ENCODE data around the gene LOC101059915.
"Not testable (repeated sequence)": the region's sequence is repeated elsewhere in the genome, so short reads cannot be mapped to it uniquely, and the experiment has no call there.

The LOC101059915 gene

DNA sequence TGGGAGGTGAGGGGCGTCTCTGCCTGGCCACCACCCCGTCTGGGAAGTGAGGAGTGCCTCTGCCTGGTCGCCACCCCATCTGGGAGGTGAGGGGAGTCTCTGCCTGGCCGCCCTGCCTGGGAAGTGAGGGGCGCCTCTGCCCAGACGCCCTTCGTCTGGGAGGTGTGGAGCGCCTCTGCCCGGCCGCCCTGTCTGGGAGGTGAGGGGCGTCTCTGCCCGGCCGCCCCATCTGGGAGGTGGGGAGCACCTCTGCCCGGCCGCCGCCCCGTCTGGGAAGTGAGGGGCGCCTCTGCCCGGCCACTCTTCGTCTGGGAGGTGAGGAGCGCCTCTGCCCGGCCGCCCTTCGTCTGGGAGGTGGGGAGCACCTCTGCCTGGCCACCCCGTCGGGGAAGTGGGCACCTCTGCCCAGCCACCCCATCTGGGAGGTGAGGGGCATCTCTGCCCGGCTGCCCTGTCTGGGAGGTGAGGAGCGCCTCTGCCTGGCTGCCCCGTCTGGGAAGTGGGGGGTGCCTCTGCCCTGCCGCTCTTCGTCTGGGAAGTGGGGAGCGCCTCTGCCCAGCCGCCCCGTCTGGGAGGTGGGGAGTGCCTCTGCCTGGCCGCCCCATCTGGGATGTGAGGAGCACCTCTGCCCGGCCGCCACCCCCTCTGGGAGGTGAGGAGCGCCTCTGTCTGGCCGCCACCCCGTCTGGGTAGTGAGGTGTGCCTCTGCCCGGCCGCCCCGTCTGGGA, 8.9 kb downstream of the LOC101059915 start:
- DNase-seq = not testable (repeated sequence)

DNA sequence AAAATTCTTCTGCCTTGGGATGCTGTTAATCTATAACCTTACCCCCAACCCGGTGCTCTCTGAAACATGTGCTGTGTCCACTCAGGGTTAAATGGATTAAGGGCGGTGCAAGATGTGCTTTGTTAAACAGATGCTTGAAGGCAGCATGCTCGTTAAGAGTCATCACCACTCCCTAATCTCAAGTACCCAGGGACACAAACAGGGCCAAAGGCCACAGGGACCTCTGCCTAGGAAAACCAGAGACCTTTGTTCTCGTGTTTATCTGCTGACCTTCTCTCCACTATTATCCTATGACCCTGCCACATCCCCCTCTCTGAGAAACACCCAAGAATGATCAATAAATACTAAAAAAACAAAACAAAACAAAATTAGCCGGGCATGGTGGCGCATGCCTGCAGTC, 9.8 kb downstream of the LOC101059915 start:
- DNase-seq = not testable (repeated sequence)

DNA sequence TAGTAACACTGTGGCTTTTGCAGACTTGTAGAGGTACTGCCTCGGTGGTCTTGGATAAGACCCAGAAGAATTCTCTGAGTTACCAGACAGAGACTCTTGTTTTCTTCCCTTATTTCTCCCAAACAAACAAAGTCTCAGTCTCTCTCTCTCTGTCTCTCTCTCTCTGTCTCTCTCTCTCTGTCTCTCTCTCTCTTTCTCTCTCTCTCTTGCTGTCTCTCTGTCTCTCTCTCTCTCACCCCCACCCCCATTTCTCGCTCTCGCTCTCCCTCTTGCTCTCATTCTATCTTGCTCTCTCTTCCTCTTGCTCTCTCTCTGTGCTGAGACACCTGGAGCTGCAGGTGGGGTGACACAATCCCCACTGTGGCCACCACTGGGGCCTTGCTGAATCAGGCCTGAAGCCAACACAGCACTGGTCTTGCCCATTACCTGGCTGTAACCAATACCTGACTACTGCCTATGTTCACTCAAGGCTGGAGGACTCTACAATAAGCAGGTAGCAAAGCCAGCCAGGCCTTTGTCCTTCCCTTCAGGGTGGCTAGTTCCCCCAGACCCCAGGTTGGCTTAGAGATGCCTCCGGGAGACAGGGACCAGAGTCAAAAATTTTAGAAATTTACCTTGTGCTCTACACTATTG, 12.3 kb downstream of the LOC101059915 start:
- DNase-seq = no peak

DNA sequence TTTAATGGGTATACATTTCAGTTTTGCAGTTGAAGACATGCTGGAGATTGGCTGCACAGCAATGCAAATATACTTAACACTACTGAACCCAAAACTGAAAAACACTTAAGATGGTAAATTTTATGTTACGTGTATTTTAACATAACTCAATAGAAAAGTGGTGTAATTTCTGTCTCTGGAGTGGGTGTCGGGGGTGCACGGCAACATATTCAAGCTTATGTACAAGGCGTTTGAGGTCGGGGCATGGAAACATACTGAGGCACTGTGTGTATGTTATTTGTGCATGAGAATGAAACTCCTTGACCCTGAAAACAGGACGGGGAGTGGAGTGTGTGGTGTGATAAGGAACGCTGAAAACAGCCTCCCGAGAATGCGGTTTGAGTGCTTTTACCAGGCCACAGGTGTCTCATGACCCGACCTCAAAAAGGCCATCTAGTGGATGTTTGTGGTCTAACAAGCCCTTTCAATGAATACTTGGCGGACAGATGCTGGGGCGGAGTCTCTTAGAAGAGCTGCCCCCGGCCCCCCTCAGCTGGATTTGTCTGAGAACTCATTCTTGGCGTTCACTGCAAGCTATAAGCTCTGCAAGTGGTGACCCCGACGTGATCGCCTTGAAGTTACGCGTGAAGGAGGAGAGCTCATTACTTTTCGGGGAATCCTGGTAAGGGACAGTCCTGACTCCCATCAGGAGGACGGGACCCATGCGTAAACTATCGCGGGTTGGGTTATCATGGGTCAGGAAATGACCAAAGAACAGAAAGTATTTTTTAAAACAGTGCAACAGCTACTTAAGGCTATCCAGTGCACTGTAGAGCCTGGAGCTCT, 29.5 kb downstream of the LOC101059915 start:
- DNase-seq = not testable (repeated sequence)

DNA sequence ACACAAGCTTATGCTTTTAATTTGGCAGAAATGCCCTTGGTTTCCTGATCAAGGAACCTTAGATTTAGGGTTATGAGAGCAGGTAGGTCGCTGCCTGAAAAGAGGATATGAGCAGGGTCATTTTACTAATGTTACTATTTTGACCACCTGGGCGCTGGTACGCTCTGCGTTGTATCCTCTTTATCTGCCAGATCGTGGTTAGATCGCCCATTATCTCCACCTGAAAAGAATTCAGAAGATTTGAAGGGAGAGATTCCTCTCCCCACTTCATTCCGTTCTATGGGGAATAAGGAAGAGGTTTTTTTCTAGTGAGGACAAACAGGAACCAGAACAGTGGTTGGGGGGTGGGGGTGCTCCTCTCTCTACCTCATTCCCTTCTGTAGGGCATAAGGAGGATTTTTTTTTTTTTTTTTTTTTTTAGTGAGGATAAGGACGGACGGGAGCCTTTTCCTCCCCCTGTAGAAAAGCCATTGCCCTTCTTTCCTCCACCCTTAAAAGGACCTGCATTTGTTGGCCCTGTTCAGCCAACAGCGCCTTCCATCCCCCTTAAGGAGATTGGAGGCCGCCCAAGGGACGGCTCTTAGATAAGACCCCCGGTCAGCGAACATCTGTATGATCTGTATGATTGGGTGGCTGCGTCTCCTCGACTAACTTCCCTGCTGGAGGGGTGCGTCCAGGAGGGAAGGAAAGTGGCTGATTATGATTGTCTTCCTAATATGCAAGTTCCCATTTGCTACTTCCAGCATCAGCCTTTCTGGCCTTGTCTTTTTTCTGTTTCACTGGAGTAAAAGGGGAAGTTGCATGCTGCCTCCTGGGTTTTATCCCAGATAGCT, 30.3 kb downstream of the LOC101059915 start:
- not testable (repeated sequence) for DNase-seq

DNA sequence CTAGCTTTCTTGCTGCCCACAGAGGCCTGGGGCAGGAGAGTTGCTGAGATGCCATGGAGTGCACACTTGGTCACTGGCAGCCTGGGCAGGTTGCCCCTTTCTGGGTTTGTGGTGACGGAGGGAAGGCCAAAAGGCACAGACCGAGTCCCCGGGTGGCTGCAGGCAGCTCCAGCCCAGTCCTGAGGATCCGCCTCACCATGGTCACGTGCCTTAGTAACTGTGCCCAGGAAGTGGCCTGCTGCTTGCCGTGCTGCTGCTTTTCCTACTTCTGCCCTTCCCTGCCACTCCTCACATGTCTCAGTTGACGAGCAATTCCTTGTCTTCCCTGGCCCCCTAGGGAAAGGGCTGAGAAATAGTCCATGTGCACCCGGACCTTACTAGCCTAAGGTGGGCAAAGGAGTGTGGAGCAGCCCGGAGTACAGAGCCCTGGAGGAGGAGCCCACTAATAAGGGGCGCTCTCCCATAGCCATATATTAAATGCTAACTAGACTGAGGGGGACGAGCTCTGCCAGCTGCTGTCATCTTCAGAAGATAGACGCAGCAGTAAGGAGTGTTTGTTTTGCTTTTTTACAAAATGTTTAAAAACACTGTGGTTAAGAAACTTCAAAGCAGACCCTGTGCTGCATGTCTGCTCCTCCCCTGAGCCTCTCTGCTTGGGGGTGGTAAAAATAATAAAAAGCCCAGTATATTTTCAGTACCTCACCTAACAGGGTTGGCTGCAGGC, 31.1 kb downstream of the LOC101059915 start:
- not testable (repeated sequence) for DNase-seq

DNA sequence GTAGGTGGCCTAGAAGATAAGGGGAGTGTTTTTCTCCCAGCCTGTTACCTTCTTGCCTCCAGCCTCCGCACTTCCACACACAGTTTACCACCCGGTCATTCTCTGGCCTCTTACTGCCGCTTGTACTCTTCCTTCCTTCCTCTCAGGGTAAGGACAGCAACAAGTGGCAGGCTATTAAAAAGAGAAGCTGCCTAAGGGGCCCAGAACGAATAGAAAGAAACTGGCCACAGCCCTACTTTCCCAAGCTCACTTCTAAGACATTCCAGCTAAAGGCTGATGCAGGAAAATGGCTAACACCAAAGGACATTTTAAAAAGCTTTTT, 31.6 kb downstream of the LOC101059915 start:
- not testable (repeated sequence) for DNase-seq

DNA sequence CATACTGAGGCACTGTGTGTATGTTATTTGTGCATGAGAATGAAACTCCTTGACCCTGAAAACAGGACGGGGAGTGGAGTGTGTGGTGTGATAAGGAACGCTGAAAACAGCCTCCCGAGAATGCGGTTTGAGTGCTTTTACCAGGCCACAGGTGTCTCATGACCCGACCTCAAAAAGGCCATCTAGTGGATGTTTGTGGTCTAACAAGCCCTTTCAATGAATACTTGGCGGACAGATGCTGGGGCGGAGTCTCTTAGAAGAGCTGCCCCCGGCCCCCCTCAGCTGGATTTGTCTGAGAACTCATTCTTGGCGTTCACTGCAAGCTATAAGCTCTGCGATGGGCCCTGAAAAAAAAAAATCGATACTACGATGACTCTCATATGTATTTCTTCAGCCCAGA, 35.5 kb downstream of the LOC101059915 start:
- not testable (repeated sequence) for DNase-seq

DNA sequence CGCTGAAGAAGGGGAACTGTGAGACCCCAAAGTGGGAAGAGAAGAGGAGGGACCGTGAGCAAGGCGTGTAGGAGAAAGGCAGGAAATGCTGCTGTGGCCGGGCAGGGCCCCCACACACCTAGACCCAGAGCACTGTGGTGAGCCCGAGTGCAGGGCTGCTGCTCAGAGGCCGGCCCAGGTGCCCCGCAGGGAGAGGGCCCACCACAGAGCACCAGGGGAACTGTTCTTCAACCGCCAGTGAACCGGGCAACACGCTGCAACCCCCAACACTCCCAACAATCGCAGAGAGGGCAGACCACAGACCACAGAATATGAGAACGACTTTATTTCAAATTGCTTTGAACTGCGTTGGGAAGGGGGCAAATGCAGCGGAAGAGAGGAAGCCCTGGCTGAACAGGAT, 46.7 kb downstream of the LOC101059915 start:
- DNase-seq = not testable (repeated sequence)

DNA sequence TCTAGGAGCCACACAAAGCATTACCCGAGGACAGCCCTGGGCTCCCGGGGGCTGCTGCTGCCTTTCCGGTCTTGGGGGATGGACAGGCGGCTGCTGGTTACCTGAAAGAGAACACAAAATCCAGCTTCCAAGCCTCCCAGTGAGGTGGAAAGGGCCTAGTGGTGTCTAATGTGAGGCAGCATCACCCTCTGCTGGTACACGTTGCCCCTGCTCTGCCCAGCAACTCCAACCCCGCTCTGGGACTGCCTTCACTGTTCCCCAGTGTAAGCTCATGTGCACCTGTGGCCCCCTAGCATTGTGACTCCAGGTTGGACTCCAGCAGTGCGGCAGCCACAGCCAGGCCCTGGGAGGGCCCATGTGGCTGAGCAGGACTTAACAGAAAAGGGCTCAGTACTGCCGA, 48.2 kb downstream of the LOC101059915 start:
- not testable (repeated sequence) for DNase-seq

DNA sequence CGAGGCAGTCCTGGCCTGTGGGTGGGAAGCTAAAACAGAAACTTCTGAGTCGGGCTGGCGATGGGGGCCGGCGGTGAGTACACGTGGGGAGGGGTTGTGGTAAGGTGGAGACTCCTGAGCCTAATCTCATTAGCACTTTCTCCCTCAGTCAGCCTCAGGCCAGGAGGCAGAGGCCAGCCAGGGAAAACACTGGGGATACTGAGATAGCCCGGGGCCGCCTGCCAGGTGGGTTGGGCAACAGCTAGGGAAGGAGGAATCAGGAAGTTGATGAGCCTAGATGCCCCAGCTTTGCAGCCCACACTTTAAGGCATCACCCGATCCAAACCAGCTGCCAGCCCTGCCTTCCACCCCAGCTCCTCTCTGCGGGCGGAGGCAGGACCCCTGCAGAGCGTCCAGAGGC, 49.0 kb downstream of the LOC101059915 start:
- not testable (repeated sequence) for DNase-seq

DNA sequence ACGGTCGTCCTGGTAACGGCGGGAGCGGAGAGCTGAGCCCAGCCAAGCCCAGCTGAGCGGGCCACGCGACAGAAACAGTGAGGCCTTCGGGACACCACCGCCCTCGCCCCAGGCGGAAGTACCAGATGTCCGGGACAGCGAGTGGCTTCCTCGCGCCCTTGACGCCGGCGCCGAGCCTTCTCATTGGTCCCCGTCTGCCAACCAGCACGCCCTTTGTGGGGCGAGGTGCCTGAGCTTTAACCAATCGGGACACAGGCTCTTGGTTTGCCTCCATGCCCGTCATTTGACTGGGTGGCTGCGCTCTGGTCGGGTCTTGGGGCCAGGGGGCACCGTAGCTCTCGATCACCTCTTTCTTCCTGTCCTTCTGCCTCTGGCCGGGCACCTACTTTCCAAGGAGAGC, 50.8 kb downstream of the LOC101059915 start, which contains the start of gene CXorf49:
Gene CXorf49, minus strand, starts transcription at position 101 of the 400 bp plus-strand sequence. CDS start 134 bp downstream, outside the sequence.
- not testable (repeated sequence) for DNase-seq

DNA sequence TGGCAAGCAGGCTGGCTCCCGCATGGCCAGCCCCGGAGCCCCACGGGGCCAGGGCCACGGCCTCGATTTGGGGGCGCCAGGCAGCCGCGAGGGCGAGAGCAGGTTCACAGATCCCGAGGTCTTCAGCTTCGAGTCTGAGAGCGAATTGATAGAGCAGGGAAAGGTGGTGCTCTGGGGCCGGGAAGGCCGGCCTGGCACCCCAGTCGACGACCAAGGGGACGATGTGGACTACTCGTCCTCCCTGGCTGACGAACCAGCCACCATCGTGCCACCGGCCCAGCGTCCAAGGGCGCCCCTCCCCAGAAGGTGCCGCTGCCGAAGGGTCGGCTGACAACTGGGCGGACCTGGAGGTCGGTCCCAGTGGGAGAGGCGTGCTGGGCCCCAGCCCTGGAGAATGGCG, 51.8 kb downstream of the LOC101059915 start:
- DNase-seq = peak in 1 of 5 experiments; percentile 0

DNA sequence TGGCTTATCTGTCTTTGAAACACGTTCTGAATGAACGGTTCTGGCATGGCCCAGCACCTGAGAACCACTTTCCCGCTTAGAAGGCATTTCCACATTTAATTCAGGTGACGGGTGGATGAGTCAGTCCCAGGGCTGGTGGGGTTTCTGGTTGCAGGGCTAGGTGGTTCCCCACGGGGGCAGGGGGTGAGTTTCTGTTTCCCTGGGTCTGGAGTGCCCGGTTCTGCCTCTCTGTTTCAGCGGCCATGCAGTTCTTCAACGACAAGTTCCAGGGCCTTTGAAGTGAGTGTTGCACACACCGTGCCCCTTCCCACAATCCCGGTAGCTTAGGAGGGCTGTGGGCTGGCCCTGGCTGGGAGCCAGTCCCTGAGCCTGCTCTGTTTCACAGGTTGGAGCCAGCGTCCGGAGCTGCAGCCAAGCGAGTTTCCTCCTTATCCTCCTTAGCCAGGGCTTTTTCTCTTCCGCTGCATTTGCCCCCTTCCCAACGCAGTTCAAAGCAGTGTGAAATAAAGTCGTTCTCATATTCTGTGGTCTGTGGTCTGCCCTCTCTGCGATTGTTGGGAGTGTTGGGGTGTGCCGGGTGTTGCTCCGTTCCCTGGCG, 53.0 kb downstream of the LOC101059915 start:
- DNase-seq = not testable (repeated sequence)

All from T-helper 2 cell (primary cell).